ENCODE measurements around the gene TPRG1. TPM values are rescaled to one million over a fixed set of nuclear protein-coding genes. Genes with fewer than 3 reads are reported as not detected.

Gene TPRG1
- total RNA-seq, 1 donor from 2014 or later: 11.6 TPM

DNA sequence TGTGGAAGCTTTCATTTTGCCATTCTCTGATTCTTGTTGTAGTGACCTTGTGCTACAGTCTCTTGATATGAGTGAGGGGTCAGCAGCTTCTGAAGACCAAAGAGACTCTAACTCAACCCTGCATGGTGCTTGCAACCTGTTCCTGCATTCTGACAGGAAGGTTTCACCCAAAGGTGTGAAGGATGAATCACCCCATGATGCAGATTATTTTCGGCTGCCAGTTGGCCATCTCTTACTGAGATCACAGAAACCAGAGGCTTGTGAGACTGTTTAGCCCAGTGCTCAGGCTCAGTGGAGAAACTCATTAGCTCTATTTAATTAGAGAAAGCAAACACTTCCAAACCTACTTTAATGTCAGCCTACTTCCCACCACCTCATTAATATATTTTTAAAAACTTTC lies 29.2 kb upstream of the TPRG1 start:
- TF ChIP-seq, protein P1, sequence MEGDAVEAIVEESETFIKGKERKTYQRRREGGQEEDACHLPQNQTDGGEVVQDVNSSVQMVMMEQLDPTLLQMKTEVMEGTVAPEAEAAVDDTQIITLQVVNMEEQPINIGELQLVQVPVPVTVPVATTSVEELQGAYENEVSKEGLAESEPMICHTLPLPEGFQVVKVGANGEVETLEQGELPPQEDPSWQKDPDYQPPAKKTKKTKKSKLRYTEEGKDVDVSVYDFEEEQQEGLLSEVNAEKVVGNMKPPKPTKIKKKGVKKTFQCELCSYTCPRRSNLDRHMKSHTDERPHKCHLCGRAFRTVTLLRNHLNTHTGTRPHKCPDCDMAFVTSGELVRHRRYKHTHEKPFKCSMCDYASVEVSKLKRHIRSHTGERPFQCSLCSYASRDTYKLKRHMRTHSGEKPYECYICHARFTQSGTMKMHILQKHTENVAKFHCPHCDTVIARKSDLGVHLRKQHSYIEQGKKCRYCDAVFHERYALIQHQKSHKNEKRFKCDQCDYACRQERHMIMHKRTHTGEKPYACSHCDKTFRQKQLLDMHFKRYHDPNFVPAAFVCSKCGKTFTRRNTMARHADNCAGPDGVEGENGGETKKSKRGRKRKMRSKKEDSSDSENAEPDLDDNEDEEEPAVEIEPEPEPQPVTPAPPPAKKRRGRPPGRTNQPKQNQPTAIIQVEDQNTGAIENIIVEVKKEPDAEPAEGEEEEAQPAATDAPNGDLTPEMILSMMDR (conservative IDR thresholded peaks at IDR 0.05): no peak
- no peak overlapping the region for H3K4me3 Mint-ChIP-seq

DNA sequence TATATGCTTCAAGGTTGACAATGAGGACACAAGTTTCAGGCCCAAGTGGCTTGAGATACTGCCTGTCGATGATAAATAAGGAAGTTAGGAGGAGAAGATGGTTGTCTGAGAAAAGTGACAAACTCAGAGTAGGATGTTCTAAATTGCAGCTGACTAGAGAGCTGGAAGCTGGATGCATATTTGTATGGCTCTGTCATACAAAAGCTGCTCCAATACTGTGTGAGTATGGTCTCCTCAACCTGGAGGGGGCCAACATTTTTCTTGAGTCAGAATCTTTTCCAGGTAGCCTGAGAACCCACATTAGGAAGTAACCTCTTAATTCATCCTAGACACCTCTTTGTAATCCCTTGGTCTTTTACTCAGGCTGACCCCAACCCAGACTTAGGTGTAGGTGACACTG lies 28.4 kb upstream of the TPRG1 start:
- H3K4me1 Mint-ChIP-seq (ENCODE audit: unreplicated experiment): peaks cover 10% of the 10 kb centered on the region
- no peaks in the 10 kb centered on the region for H3K9me3 Mint-ChIP-seq
- no peaks in the 10 kb centered on the region for H3K36me3 Mint-ChIP-seq
- H3K27ac Mint-ChIP-seq: no peak overlapping the region
- no peak overlapping the region for H3K4me3 Mint-ChIP-seq
- peaks cover 8% of the 10 kb centered on the region for H3K27me3 Mint-ChIP-seq
- no peak for DNase-seq (ENCODE audit: extremely low spot score, unreplicated experiment)
- TF ChIP-seq, protein P1 (conservative IDR thresholded peaks at IDR 0.05): no peak

More for the DNA sequence above, 29.2 kb upstream of the TPRG1 start:
- no peak for DNase-seq (ENCODE audit: extremely low spot score, unreplicated experiment)
- Mint-ChIP-seq H3K4me1 (ENCODE audit: unreplicated experiment) (peaks cover 2% of the 10 kb centered on the region), H3K27ac (no peak overlapping the region), H3K27me3 (peaks cover 8% of the 10 kb centered on the region), H3K36me3 (no peaks in the 10 kb centered on the region), H3K9me3 (no peaks in the 10 kb centered on the region)

DNA sequence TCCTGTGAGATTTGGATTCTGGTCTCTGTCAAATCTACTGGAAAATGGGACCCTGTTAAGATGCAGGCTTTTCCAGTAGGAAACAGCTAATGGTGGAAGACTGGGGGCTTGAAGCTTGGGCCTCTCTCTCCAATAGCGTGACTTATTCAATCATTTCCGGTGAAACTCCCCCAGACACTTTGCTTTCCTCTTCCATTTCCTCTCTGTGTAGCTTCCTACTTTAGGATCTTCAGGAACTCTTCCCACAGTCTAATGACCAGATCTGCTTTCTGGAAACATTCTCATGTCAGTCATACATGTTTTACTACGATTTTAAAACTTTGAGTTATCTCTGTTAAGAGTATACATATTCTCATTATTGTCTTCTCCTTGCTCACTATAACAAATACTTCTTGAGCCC lies 28.0 kb upstream of the TPRG1 start:
- TF ChIP-seq, protein P1 (conservative IDR thresholded peaks at IDR 0.05): no peak
- no peaks in the 10 kb centered on the region for H3K36me3 Mint-ChIP-seq
- H3K27ac Mint-ChIP-seq: no peak overlapping the region
- H3K4me3 Mint-ChIP-seq: no peak overlapping the region
- H3K4me1 Mint-ChIP-seq (ENCODE audit: unreplicated experiment): peaks cover 10% of the 10 kb centered on the region
- no peaks in the 10 kb centered on the region for H3K9me3 Mint-ChIP-seq
- DNase-seq (ENCODE audit: extremely low spot score, unreplicated experiment): no peak
- H3K27me3 Mint-ChIP-seq: peaks cover 8% of the 10 kb centered on the region

DNA sequence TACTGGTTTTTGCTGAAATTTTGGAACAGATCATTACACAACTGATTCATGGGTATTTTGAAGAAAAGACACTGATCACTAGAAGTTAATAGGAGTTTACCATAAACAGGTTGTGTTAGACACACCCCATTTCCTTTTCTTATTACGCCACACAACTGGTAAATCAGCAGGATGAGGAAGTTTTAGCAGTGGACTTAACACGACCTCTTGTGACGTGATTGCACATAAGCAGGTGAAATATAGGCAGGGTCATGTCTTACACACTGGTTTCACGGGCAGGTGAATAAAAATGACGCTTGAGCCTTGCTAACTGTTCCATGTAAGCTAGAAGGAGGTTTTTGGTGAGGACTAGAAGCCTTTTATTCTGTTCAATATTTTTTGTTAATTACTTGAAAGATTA lies 27.1 kb upstream of the TPRG1 start:
- TF ChIP-seq, protein P1 (conservative IDR thresholded peaks at IDR 0.05): no peak
- Mint-ChIP-seq H3K36me3 (no peaks in the 10 kb centered on the region), H3K27me3 (peaks cover 8% of the 10 kb centered on the region), H3K4me3 (no peak overlapping the region), H3K9me3 (no peaks in the 10 kb centered on the region), H3K4me1 (ENCODE audit: unreplicated experiment) (peaks cover 10% of the 10 kb centered on the region), H3K27ac (peak overlapping the region; percentile 65)
- DNase-seq (ENCODE audit: extremely low spot score, unreplicated experiment): no peak

DNA sequence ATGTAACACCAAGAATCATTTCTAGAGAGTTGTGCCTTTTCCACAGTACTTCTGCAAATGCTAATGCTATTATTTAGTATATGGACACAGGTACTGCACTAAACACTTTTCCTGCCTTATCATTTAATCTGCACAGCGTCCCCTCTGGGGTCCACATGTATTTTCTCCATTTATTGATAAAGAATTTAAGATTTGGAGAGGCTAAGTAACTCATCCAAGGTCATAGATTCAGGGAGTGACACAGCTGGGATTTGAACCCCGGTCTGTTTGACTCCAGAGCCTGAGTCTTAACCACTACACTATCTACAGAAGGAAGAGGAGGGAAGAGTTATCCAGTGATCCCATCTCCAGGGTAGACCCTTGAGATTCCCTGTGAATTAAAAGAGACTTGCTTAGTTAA lies 24.9 kb upstream of the TPRG1 start:
- Mint-ChIP-seq H3K4me1 (ENCODE audit: unreplicated experiment) (peaks cover 10% of the 10 kb centered on the region), H3K27me3 (peaks cover 2% of the 10 kb centered on the region), H3K27ac (no peak overlapping the region), H3K4me3 (no peak overlapping the region), H3K36me3 (no peaks in the 10 kb centered on the region), H3K9me3 (no peaks in the 10 kb centered on the region)
- no peak for DNase-seq (ENCODE audit: extremely low spot score, unreplicated experiment)
- TF ChIP-seq, protein P1 (conservative IDR thresholded peaks at IDR 0.05): no peak

DNA sequence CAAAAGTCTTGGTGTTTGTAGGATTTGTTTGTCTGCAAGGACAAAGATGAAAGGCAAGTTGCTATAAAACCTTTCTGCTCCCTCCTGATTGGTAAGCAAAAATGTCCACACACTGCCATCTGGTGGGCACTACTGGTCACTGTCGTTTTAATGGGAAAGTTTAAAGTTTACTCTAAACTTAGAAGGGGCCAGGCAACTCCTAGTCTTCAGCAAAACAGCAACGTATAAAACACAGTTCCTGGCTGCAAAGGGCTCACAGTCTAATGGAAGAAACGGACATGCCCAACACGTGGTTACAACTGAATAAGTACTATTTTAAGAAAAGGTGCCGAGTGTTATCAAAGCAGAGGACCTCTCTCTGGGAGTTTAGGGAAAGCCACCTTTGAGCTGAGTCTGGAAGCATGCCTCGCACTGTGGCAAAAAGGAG lies 23.7 kb upstream of the TPRG1 start:
- no peak for DNase-seq (ENCODE audit: extremely low spot score, unreplicated experiment)
- Mint-ChIP-seq H3K27me3 (no peaks in the 10 kb centered on the region), H3K9me3 (no peaks in the 10 kb centered on the region), H3K36me3 (no peaks in the 10 kb centered on the region), H3K4me3 (no peak overlapping the region), H3K27ac (peak overlapping the region; percentile 54), H3K4me1 (ENCODE audit: unreplicated experiment) (peaks cover 10% of the 10 kb centered on the region)
- TF ChIP-seq, protein P1 (conservative IDR thresholded peaks at IDR 0.05): peak; percentile 87
